Eye (tissue), 1 donor: Measurements from ENCODE around the gene SIN3B.
"Not testable (repeated sequence)": the region's sequence is repeated elsewhere in the genome, so short reads cannot be mapped to it uniquely, and the experiment has no call there.

Source experiments
- DNase-seq: peaks from one replicate; pipeline ENCODE4 v3.0.0-alpha.2; 2015

Gene SIN3B

DNA sequence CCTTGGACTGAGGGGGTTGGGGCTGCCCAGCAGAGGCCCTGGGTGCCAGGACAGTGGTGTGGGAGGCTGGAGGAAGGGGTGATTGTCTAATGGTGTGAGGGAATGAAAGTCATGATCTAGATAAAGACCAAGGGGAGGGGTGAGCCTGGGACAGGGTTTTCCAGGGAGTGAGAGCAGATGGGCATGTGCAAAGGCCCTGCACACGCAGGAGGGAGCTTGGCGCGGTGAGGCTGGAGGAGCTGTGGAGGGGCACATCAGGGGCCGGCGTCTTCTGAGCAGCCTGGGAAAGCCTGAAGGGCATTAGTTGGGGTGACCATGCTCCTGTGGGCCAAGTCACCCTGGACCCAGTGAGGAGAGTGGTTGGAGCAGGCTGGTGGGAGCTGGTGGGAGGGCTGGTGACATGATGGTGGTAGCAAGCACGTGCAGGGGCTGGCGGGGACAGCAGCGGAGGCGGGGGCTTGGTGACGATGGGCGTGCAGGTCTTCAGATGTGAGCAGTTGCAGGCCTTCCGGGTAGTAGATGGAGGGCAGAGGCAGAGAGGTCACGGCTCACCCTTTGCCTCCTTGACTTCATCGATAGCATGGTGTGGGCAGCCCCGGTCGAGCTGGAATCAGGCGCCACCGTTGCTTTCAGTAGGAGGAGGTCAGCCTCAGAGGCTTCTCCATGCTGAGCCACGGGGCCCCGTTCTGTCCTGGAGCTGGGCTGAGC, 39.4 kb downstream of the SIN3B start:
- no peak for DNase-seq

DNA sequence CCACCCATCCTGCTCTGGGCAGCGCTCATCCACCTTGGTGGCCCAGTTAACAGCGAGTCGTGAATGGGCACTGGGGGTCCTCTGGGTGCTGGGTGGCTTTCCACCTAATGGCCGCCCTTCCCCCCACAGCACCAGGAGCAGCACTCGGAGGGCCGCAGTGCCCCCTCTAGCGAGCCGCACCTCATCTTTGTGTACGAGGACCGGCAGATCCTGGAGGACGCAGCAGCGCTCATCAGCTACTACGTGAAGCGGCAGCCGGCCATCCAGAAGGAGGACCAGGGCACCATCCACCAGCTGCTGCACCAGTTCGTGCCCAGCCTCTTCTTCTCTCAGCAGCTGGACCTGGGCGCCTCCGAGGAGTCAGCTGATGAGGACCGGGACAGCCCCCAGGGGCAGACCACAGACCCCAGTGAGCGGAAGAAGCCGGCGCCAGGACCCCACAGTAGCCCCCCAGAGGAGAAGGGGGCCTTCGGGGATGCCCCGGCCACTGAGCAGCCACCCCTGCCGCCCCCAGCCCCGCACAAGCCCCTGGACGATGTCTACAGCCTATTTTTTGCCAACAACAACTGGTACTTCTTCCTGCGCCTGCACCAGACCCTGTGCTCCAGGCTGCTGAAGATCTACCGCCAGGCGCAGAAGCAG, 40.3 kb downstream of the SIN3B start:
- no peak for DNase-seq

DNA sequence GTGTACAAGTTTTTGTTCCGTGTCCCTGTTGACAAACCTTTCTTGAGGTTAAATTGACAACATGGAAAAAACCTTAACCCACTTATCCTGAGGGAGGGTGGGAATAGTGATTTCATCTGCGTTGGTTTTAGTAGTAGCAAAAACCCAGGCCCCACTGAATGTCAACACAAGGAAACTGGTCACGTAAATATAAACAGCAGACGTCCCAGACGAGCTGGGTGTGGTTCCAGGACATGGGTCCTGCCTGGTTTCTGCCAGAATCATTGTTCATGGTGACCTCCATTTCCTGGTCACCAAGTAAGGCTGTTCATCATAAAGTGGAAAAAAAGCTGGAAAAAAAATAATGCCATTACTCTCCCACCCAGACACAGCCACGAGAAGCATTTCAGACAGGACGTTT, 42.7 kb downstream of the SIN3B start:
- no peak for DNase-seq

DNA sequence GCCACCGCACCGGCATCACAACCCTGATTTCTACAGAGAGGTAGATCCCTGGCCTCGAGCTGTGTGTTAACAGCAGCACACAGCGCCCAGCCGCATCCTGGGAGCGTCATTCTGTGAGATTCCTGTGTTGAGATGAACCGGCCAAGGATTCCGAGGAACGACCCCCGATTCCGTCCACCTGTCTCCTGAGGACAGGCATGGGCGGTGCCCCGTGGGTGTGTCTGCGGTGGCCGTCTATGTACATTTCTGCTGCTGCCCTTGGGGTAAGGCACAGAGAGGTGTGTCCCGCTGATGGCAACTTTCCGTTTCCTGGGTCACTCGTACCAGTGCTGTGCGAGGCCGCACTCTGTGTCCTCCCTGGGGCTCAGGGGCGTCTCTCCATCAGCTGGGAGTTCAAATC, 43.5 kb downstream of the SIN3B start:
- no peak for DNase-seq

DNA sequence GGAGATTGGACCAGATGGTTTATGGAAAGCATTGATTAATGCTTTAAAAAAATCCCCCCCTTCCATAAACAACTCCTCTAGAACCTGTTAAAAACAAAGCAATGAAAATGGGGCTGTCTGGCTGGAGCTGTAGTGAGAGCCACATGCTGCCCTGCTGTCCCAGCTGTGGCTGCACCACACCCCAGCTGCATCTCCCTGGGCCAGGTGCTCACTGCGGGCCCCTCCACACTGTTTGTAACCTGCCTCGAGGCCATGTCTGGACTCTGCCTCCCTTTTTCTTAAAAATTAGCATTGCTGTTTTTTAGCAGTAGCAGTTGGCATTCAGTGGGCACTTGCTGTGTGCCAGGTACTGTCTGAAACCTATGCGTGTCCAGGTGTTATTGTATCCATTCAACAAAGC, 44.4 kb downstream of the SIN3B start:
- DNase-seq, result no peak

DNA sequence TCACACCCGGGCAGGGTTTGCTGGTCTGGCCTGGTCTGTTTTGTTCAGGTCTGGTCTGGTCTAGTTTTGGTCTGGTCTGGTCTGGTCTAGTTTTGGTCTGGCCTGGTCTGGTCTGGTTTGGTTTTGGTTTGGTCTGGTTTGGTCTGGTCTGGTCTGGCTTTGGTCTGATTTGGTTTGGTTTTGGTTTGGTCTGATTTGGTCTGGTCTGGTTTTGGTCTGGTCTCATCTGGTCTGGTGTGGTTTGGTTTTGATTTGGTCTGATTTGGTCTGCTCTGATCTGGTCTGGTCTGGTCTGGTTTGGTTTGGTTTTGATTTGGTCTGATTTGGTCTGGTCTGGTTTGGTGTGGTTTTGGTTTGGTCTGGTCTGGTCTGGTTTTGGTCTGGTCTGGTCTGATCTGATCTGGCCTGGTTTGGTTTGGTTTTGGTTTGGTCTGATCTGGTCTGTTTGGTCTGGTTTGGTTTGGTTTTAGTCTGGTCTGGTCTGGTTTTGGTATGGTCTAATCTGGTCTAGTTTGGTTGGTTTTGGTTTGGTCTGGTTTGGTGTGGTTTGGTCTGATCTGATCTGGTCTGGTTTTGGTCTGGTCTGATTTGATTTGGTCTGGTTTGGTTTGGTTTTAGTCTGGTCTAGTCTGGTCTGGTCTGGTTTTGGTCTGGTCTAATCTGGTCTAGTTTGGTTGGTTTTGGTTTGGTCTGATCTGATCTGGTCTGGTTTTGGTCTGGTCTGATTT, 45.2 kb downstream of the SIN3B start:
- no peak for DNase-seq

DNA sequence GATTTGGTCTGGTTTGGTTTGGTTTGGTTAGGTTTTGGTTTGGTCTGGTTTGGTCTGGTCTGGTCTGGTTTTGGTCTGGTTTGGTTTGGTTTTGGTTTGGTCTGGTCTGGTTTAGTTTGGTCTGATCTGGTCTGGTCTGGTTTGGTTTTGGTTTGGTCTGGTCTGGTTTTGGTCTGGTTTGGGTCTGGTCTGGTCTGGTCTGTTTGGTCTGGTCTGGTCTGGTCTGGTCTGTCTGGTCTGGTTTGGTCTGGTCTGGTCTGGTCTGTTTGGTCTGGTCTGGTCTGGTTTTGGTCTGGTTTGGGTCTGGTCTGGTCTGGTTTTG, 45.7 kb downstream of the SIN3B start:
- DNase-seq, result not testable (repeated sequence)

DNA sequence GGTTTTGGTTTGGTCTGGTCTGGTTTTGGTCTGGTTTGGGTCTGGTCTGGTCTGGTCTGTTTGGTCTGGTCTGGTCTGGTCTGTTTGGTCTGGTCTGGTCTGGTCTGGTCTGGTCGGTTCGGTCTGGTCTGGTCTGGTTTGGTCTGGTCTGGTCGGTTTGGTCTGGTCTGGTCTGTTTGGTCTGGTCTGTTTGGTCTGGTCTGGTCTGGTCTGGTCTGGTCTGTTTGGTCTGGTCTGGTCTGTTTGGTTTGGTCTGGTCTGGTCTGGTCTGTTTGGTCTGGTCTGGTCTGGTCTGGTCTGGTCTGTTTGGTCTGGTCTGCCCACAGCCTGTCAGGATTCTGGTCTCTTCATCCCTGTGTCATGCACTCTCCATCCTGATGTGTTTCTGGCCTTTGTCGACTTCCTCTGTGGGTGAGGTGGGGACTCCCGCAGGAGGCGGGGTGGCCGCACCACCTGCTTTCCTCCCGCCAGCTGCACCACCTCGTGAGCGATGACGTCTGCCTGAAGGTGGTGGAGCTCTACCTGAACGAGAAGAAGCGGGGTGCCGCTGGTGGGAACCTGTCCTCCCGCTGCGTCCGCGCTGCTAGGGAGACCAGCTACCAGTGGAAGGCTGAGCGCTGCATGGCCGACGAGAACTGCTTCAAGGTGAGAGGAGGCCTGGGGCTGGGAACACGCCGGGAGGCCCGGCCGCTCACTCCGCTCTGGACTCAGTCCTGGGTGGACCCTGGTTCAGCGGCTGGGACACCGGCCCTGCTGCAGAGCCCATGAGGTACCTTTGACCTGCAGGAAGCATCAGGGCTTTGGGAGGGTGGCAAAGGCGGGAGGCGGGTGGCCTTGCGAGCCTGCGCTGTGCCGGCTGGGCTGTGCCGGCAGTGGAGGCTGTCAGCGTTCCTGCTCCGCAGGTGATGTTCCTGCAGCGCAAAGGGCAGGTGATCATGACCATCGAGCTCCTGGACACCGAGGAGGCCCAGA, 46.7 kb downstream of the SIN3B start:
- no peak for DNase-seq

DNA sequence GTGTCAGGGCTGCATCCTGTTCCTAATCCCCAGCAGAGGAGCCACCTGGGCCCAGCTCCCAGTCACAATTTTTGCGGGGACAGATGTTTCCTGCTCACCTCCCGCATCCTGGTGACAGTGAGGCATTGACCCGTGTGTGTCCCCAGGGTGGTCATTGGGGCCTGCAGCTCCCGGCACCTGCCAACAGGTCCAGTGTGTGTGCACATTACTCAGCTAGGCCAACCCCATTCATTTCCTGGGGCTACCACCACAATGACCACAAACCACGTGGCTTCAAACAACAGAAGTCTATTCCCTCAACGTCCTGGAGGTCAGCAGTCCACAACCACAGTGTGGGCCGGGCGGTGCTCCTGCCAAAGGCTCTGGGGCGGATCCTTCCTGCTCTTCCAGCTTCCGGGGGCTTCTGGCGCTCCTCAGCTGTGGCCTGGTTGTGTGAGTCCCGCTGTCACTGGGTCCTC, 47.7 kb downstream of the SIN3B start:
- DNase-seq, result no peak

DNA sequence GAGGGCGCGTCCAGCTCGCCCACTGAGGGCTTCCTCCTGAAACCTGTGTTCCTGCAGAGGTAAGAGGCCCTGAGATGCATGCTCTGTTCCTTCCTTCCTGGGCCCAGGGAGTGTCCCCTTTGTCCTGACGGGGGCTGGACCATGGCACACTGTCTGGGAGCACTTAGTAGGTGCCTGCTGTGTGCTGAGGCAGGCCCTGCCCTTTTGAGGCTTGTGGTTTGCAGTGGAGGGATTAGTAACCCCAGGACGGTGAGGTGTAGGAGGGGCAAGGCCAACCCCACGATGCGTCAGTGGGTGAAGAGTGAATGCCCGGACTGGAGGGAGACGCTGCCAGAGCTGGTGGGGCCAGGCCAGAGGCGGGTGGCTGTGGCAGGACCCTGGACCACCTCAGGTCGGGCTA, 48.4 kb downstream of the SIN3B start:
- no peak for DNase-seq

DNA sequence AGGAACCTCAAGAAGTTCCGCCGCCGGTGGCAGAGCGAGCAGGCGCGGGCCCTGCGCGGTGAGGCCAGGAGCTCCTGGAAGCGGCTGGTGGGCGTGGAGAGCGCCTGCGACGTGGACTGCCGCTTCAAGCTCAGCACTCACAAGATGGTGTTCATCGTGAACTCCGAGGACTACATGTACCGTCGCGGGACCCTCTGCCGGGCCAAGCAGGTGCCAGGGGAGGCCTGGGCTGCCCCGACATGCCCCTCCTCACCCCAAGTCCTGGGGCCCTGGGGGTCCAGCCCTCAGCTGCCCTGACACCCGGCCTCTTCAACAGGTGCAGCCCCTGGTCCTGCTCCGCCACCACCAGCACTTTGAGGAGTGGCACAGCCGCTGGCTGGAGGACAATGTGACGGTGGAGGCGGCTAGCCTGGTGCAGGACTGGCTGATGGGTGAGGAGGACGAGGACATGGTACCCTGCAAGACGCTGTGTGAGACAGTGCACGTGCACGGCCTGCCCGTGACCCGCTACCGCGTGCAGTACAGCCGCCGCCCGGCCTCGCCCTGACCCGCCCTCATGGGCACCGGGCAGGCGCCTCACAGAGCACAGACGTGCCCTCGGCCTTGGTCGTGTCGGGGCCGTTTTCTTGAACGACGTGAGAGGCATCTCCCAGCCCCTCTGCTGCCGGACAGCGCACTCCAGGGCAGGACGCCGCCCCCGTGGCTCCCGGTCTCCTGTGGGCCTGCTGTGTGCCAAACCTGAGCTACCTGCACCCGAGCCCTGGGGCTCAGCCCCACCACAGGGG, 49.2 kb downstream of the SIN3B start:
- DNase-seq, result no peak

DNA sequence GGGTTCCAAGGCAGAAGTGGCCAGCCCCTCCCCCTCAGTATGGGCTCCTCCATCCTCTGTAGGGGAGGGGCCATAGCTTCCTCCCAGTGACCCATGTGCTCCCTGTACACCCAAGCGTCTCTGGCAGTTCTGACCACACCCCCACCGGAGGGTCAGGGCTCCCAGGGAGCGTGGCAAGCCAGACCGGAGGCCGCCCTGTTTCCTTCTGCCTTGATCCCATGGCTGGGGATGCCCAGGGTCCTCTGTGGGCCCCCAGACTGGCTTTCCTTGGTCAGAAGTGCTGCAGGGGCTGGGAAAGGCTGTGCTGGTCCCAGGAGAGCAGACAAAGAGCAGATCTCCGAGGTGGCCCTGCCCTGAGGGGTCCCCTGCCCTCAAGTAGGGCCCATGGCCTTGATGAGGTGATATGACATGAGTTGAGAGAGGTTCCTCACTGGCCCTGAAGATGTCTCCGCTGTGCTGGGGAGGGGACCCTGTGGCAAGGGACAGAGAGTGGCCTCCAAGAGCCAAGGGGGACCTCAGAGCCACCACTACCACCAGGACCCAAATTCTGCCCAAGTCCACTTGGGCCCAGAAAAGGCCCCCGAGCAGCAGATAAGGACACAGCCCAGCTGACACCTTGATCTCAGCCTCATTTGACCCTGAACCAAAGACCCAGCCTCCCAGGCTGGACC, 51.8 kb downstream of the SIN3B start:
- DNase-seq, result no peak

DNA sequence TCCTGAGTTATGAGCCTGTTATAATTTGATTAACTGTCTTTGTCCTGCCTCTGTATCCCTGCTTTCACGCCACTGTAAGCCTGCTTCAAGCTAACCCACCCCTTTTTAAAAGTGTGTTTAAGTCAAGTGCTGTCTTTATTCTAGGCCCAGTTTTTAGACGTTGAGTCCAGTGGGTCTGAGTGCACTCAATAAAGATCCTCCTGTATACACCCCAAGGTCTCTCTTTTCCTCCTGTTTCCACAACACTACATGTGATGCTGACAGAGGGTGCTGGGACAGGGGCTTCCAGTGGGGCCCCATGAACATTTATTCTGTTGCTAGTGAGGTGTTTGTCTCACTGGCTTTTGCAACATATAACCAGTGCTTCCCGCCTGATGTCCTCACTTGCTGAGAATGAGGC, 52.9 kb downstream of the SIN3B start:
- no peak for DNase-seq

DNA sequence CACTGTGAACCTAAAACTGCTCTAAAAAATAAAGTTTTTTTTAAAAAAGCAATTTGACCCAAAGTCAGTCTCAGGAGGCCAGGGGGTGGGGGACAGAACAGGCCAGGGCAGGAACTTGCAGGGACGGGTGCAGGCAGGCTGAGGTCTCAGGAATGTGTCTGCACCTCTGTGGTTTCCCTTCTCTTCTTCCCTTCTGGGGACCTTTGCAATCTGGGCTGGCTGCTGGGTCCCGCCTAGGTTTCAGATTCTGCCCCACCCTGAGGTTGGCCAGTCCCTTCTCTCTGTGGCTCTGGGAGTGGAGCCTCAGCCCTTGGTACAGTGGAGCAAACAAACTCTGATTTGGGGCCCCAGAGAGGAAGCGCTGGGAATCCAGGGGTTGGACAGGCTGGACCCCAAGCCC, 54.3 kb downstream of the SIN3B start:
- no peak for DNase-seq

DNA sequence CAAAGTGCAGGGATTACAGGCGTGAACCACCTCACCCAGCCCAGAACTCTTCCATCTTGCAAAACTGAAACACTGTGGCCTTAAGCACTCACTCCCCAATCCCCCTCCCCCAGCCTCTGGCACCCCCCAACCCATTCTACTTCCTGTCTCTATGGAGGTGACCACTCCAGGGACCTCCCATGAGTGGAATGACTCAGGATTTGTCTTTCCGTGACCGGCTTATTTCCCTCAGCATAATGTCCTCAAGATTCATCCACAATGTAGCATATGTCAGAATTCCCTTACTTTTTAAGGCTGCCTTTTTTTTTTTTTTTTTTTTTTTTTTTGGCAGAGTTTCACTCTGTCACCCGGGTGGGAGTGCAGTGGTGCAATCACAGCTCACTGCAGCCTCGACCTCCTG, 56.0 kb downstream of the SIN3B start:
- DNase-seq, result no peak

DNA sequence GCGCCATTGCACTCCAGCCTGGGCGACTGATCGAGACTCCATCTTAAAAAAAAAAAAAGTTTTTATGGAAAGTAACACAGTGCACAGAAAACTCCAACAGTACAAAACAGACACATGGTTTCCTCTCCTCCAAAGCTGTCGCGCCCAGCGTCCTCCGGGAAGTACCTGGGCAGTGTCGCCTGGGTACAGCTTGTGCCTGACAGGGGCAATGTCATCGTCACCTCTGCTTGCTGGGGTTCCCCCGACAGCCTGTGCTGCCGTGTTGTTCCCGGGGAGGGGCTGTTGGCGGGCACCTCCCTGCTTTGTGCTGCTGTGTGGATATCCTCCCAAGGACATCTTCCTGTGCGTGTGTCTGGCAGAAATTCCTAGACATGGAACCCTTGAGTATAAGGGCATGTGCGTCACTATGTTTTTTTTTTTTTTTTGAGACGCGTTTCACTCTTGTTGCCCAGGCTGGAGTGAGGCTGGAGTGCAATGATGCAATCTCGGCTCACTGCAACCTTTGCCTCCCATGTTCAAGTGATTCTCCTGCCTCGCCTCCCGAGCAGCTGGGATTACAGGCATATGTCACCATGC, 57.2 kb downstream of the SIN3B start:
- DNase-seq, result peak; percentile 27

DNA sequence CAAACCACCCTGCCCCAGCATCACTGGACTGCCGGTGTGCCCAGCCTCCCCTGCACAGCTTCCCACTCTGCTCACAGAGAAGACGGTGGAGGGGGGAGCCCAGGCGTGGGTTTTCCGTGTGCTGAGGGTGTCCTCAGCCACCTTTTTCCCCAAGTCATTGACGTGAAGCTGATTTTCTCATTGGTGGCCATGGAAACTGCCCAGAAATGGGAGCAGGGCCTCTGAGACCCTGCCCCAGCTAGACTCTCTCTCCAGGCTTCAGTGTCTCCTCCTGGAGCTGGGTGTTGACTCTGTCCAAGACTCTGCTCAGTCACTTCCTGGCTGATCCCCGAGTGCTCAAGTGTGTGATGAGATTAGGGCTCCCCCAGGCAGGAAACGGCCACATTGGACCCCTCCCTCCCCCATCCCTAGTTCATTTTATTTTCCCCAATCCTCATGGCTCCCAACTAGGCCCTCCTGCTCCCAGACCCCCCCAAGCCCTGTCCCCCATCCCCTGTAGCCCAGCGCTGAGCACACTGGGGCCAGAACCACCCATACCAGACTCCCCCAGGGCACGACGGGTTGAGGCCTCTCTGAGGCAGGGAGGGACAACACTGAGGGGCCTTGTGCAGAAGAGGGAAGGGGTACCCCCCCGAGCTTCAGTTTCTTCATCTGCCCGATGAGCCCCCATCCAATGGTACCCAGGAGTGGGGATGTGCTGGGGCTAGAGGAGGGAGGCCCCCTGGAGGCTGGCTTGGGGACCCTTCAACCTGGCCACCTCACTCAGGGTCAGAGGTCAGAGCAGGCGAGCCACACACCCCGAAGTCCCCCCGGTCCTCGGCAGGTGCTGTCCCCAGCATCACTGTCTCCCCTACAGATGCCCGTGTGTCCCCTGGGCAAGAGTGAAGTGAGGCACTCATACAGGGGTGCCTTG, 58.4 kb downstream of the SIN3B start:
- DNase-seq, result no peak

DNA sequence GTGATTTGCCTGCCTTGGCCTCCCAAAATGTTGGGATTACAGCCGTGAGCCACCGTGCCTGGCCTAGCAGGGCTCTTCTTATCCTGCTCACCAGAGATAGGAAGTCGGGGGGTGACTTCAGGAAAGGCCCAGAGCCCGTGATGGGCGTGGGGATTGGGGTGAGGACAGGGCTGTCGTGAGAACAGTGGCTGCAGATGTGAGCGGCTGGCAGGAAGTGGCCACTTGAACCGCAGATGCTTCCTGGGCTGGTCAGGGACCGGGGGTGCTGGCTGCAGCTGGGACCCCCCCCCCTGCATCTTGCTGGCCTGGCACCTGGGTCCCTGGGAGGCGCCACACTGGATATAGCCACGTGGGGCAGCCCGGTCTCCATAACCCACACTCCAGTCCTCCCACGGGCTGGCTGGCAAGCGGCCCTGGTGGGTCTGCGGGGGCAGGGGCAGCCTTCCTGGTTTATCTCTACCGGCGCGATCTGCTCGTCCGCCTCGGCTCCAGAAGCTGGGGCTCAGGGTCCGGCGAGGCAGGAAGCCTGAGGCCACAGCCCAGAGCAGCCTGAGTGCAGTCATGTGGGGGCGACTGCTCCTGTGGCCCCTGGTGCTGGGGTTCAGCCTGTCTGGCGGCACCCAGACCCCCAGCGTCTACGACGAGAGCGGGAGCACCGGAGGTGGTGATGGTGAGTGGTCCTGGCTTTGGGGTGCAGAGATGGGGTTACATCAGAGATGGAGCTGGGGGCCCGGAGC, 59.6 kb downstream of the SIN3B start, which contains the start of gene F2RL3:
Gene F2RL3 (plus strand): TSS at position 371 of the 737 bp plus-strand sequence. CDS start 191 bp downstream, at position 562.
- peak; percentile 36 for DNase-seq

DNA sequence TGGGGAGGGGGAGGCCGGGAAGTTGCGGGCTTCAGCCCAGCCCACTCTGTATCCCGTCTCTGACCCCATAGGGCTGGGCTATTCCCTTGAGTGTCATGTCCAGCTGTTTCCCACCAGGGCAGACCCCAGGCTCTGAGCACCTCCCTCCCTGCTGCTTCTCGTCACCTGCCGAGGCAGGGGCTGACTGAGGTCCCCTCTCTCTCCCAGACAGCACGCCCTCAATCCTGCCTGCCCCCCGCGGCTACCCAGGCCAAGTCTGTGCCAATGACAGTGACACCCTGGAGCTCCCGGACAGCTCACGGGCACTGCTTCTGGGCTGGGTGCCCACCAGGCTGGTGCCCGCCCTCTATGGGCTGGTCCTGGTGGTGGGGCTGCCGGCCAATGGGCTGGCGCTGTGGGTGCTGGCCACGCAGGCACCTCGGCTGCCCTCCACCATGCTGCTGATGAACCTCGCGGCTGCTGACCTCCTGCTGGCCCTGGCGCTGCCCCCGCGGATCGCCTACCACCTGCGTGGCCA, 60.2 kb downstream of the SIN3B start:
- no peak for DNase-seq
